Ectodermal cell (in vitro differentiated cells): ENCODE measurements around the gene PIP5K1B.

Source experiments
- H3K27ac ChIP-seq: 2 replicates; pipeline ENCODE4 v1.7.0; 2013; ENCODE audit warnings: mild to moderate bottlenecking, low read depth, low read length; ENCODE audit not compliant: insufficient read depth, poor library complexity, severe bottlenecking
- H3K27me3 ChIP-seq: 2 replicates; pipeline ENCODE4 v1.7.0; 2013; ENCODE audit warnings: mild to moderate bottlenecking, low read length; ENCODE audit not compliant: insufficient read depth, control insufficient read depth, poor library complexity, severe bottlenecking
- H3K36me3 ChIP-seq: one replicate; pipeline ENCODE4 v1.7.0; 2013; ENCODE audit warnings: low read length; ENCODE audit not compliant: control insufficient read depth, insufficient read depth
- H3K4me1 ChIP-seq: one replicate; pipeline ENCODE4 v1.7.0; 2013; ENCODE audit warnings: low read length; ENCODE audit not compliant: control insufficient read depth, insufficient read depth
- H3K4me3 ChIP-seq: 2 replicates; pipeline ENCODE4 v1.7.0; 2013; ENCODE audit warnings: low read depth, low read length, control low read depth; ENCODE audit not compliant: insufficient read depth
- H3K9me3 ChIP-seq: 2 replicates; pipeline ENCODE4 v1.7.0; 2013; ENCODE audit warnings: mild to moderate bottlenecking, low read length, moderate library complexity; ENCODE audit not compliant: control insufficient read depth
- WGBS, 2 experiments: methylation state at CpG; one replicate each; pipeline ENCODE4 v1.1.7; 2013; ENCODE audit warnings: missing lambda C conversion rate in 2 of 2; 5-methylcytosine and 5-hydroxymethylcytosine counted together

PIP5K1B gene

DNA sequence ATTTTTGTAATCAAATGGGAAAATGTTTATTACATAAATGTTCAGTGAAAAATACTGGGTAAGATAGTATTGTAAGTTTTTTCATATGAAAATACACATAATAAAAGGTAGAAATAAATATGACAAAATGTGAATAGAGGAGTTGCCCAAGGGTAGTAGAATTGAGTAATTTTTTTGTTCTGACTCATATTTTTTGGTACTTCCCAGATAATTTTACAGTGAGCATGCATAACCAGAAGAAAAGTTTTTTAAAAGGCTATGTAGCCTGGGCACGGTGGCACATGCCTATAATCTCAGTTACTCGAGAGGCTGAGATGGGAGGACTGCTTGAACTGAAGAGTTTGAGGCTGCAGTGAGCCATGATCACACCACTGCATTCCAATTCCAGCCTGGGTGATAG, 116.9 kb downstream of the PIP5K1B start:
- no peak overlapping the region for H3K27ac ChIP-seq
- 85 to 93% methylated on average over 2 of the region's 2 CpGs for WGBS, 2 experiments

DNA sequence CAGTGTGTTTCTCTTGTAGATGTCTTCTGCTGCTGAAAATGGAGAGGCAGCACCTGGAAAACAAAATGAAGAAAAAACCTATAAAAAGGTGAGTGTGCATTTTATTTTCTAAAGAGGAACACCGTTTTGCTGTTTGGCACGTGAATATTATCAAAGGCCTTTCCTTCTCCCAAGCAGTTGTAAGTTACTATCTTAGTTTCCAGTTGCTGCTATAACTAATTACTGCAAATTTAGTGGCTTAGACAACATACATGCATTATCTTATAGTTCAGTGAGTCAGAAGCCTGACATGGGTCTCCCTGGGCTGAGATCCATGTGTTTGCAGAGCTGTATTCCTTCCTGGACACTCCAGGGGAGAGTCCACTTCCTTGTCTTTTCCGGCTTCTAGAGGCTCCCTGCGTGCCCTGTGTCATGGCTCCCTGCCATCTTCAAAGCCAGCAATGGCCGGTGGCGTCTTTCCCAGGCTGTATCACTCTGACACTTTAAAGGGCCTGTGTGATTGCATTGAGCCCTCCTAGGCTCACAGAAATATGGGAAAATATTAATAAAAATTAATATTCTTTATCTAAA, 117.6 kb downstream of the PIP5K1B start:
- Histone ChIP-seq H3K36me3 (no peaks in the 10 kb centered on the region), H3K27me3 (no peaks in the 10 kb centered on the region), H3K9me3 (no peaks in the 10 kb centered on the region), H3K27ac (no peak overlapping the region), H3K4me1 (no peaks in the 10 kb centered on the region), H3K4me3 (no peak overlapping the region)
- WGBS, 2 experiments = 94 to 96% methylated on average over 6 of the region's 6 CpGs

More for the DNA sequence above, 116.9 kb downstream of the PIP5K1B start:
- H3K36me3 ChIP-seq = no peaks in the 10 kb centered on the region
- H3K27me3 ChIP-seq = no peaks in the 10 kb centered on the region
- H3K4me3 ChIP-seq = no peak overlapping the region
- H3K4me1 ChIP-seq = no peaks in the 10 kb centered on the region
- no peaks in the 10 kb centered on the region for H3K9me3 ChIP-seq

DNA sequence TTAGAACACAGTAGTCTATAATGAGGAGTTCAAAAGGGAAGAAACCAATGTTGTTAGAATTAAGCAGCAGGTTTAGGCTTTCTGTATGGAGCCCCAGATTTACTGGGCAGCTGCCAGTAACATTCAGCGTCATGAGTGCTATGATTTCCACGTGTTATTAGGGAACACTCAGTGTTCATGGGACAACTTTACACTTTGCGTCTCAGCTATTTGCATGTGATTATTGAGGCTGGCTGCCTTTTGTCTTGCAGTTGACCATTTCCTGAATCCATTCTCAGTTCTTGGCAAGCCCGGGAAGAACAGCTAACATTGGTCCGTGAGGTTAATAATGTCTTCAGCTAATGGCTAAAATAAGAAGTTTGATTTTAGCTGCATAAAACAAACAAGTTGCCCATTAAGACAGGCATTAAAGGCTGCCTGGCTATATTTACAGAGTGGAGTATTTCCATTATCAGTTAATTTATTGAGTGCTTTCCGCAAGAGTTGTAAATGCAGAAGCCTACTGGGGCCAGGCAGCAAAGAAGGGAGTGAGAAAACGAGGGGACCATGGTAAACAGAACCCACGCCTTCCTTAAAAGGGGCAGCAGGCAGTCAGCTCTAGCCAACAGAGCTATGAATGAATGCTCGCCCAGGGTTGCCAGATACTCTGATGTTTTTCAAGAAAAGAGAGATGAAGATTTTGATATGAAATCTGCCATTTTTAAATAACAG, 120.9 kb downstream of the PIP5K1B start:
- Histone ChIP-seq H3K27me3 (no peaks in the 10 kb centered on the region), H3K36me3 (no peaks in the 10 kb centered on the region), H3K9me3 (no peaks in the 10 kb centered on the region), H3K4me1 (peaks cover 5% of the 10 kb centered on the region), H3K27ac (no peak overlapping the region), H3K4me3 (no peak overlapping the region)
- 67 to 74% methylated on average over 9 of the region's 9 CpGs for WGBS, 2 experiments

DNA sequence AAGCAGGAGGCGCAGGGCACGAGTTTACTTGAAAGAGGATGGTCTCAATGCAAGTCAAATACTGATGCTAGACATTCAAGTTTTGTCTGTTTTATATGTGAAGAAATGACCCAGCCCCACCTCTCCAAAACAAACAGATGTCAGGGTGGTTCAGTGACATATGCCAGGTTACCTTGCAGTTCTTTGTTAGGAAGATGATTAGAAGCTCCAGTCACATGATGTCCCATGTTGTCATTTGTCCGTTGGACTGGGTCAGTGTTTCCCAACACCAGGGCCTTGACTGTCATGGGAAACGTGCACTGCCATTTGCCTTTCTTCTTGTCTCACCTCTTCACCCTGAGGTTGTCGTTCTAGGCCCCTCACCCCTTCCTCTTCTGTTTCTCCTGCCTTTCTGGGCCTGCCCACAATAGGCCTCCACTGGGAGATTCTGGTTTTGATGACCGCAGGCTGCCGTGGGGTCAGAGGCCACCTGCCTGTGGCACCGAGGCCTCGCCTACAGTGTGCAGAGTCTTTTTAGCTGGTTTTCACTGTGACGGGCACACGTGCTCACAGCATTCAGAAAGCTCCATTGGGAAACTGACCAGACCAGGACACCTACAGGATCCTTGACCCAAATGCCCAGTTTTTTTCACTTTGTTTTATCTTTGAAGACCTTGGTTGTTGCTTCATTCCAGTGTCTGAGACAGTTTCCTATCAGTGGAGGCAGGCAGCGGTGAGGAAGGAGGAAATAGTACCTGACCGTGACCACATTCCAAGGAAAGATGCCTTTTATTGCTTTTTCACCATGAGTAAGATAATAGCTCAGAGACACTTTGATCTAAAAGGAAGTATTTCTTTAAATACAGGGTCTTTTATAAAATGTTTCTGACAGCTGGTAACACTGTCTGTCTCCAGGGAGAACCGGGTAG, 123.1 kb downstream of the PIP5K1B start:
- Histone ChIP-seq H3K27ac (no peak overlapping the region), H3K27me3 (no peaks in the 10 kb centered on the region), H3K4me3 (no peak overlapping the region), H3K4me1 (peaks cover 5% of the 10 kb centered on the region), H3K9me3 (no peaks in the 10 kb centered on the region), H3K36me3 (no peaks in the 10 kb centered on the region)
- 92 to 96% methylated on average over 14 of the region's 14 CpGs for WGBS, 2 experiments

DNA sequence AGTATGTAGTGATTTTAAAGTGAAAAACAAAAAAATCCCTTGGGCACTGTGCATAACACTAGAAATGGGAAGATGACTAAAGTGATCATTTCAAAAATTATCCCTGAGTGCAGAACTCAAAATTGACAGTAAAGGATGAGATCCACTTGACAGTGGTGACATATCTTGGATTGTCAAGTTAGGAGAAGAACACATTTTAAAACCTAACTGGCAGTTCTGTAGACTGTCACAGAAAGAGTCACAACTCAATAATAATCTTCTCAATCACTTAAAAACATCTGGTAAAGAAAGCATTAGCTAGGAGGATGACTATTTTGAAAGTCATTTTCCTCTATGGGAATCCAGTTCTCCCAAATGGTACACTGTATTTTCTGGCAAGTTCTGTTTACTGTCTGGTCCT, 127.1 kb downstream of the PIP5K1B start:
- Histone ChIP-seq H3K4me3 (no peak overlapping the region), H3K36me3 (no peaks in the 10 kb centered on the region), H3K27me3 (no peaks in the 10 kb centered on the region), H3K4me1 (peaks cover 5% of the 10 kb centered on the region), H3K9me3 (no peaks in the 10 kb centered on the region), H3K27ac (no peak overlapping the region)

DNA sequence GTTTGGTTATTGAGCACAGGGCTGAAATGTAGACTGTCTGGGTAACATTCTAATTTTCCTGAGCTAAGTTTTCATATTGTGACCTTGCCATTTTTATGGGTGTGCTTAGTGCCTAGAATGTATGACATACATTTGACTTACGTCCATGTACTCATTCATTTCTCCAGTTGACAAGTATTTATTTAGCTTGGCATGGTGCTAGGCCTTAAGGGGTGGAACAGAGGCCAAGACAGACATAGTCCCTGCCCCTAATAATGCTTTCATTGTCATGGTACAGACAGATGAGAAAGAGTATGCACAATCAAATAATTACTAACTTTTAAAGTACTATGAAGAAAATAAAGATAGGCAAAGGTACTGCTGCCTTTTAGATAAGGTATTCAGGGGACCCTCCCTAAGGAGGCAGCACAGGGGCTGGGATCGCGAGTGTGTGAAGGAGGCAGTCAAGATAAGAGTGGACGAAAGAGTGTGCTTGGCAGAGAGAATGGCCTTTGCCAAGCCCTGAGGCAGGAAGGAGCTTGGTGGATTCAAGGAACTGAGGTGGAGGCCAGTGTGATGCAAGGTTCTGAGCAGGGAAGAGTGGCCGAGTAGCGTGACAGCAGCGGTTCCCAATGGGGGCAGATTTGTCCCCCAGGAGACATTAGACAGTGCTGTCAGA, 128.0 kb downstream of the PIP5K1B start:
- Histone ChIP-seq H3K36me3 (no peaks in the 10 kb centered on the region), H3K9me3 (no peaks in the 10 kb centered on the region), H3K27ac (no peak overlapping the region), H3K27me3 (no peaks in the 10 kb centered on the region), H3K4me3 (no peak overlapping the region), H3K4me1 (peaks cover 5% of the 10 kb centered on the region)
- WGBS, 2 experiments = 91 to 97% methylated on average over 7 of the region's 7 CpGs

DNA sequence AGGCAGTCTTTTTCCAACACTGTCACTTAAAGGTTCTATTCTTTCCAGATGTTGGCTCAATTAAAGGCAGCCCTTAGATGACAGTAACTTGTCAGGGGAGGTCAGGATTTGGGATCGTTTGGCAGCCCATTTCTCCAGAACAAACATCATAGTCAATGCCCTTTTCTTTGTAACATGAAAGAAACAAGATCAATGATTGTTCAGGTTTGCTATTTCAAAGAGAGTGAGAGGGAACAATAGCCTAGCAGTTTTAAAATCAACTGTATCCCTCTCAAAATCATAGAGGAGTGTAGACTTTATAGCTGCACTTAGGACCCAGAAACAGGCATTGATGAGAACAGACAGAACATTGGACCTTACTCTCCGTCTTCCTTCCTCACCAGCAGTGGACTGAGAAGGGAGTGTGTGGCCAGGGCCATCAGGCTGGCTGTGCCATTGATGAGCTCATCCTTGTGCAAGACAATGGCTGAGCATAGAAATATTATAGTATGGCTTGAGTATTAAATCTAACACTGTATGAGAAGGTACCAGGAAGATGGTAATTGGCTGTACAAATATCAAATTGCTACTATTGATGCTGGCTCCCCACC, 130.0 kb downstream of the PIP5K1B start:
- H3K27me3 ChIP-seq = no peaks in the 10 kb centered on the region

DNA sequence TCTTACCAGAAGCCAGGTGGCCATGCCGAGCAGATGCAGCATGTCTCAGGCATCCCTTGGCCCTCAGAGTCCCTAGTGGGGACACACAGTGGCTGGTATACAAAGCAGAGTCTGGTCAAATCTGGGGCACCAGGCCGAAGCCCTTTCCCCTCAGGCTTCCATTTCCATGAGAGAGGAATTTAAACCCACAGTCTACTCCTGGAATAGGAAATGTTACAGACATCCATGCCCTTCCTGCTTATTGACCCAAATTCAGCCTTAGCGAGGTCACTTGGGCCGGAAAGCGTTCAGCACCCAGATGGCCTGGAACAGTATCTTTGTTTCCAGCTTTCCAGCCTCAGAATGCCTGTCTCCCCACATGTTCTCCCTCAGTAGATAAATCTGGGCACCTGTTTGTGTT, 131.7 kb downstream of the PIP5K1B start:
- WGBS, 2 experiments = 92 to 95% methylated on average over 5 of the region's 5 CpGs
- Histone ChIP-seq H3K27me3 (no peaks in the 10 kb centered on the region), H3K4me1 (no peaks in the 10 kb centered on the region), H3K36me3 (no peaks in the 10 kb centered on the region), H3K9me3 (no peaks in the 10 kb centered on the region), H3K27ac (no peak overlapping the region), H3K4me3 (no peak overlapping the region)

More for the DNA sequence above, 130.0 kb downstream of the PIP5K1B start:
- H3K27ac ChIP-seq = no peak overlapping the region
- H3K36me3 ChIP-seq = no peaks in the 10 kb centered on the region
- H3K9me3 ChIP-seq = no peaks in the 10 kb centered on the region
- no peak overlapping the region for H3K4me3 ChIP-seq
- peaks cover 4% of the 10 kb centered on the region for H3K4me1 ChIP-seq
- WGBS, 2 experiments = 90 to 97% methylated on average over 2 of the region's 2 CpGs

DNA sequence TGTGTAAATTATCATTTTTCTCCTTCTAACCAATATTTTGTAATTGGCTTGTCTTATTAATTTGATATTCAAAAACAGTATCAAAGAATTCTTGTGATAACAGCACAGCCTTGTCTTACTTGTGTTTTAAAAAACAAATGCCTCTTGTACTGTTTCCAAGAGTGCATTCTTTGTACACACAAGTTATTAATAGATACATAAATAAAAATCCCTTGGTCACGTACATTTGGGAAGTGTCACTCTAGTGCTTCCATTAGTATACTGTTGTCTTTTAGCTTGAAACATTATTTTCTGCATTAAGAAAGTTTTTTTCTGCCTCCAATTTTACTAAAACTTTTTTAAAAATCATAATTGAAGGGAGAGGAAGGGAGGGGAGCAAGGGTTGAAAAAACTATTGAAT, 133.2 kb downstream of the PIP5K1B start:
- Histone ChIP-seq H3K27me3 (no peaks in the 10 kb centered on the region), H3K9me3 (no peaks in the 10 kb centered on the region), H3K36me3 (no peaks in the 10 kb centered on the region), H3K27ac (no peak overlapping the region), H3K4me1 (no peaks in the 10 kb centered on the region), H3K4me3 (no peak overlapping the region)
- WGBS, 2 experiments = 100% methylated on average over 1 of the region's 1 CpG; no CpG with 5 or more reads in 1 of the 2 experiments
